NCI-H146 treated with DMSO at 0.1 percent for 48 hours (cell line): ENCODE measurements around the gene FHL1.

ENCODE experiments used
- DNase-seq: peaks from one replicate; lab custom pipeline; 2025; ENCODE audit not compliant: unreplicated experiment; lab: John Stamatoyannopoulos, UW

Gene FHL1

GRCh38 chrX:136183917-136184316 lies 36.6 kb downstream of the FHL1 start:
- no peak for DNase-seq

GRCh38 chrX:136185401-136186022 lies 38.2 kb downstream of the FHL1 start:
- no peak for DNase-seq

- DNase-seq, result no peak
Observed at GRCh38 chrX:136186023-136186413, 38.7 kb downstream of the FHL1 start.

- DNase-seq, result no peak
Observed at GRCh38 chrX:136189222-136189621, 41.9 kb downstream of the FHL1 start.

- DNase-seq, result no peak
Observed at GRCh38 chrX:136190038-136190713, 42.8 kb downstream of the FHL1 start.

- no peak for DNase-seq
Observed at GRCh38 chrX:136191171-136191570, 43.8 kb downstream of the FHL1 start.

- no peak for DNase-seq
Observed at GRCh38 chrX:136192135-136192534, 44.8 kb downstream of the FHL1 start.

GRCh38 chrX:136192839-136193414 lies 45.6 kb downstream of the FHL1 start:
- no peak for DNase-seq

GRCh38 chrX:136193771-136194170 lies 46.4 kb downstream of the FHL1 start:
- no peak for DNase-seq

GRCh38 chrX:136194536-136194935 lies 47.2 kb downstream of the FHL1 start:
- DNase-seq, result no peak

GRCh38 chrX:136195247-136195646 lies 47.9 kb downstream of the FHL1 start:
- DNase-seq, result no peak

GRCh38 chrX:136196691-136197155 lies 49.4 kb downstream of the FHL1 start:
- no peak for DNase-seq

GRCh38 chrX:136198010-136198409 lies 50.7 kb downstream of the FHL1 start:
- no peak for DNase-seq

- no peak for DNase-seq
Observed at GRCh38 chrX:136198678-136199243, 51.4 kb downstream of the FHL1 start.

- DNase-seq, result no peak
Observed at GRCh38 chrX:136199365-136199764, 52.0 kb downstream of the FHL1 start.

GRCh38 chrX:136200466-136200865 lies 53.1 kb downstream of the FHL1 start:
- no peak for DNase-seq

- DNase-seq, result no peak
Observed at GRCh38 chrX:136201601-136202000, 54.3 kb downstream of the FHL1 start.

GRCh38 chrX:136202889-136203288 lies 55.6 kb downstream of the FHL1 start:
- no peak for DNase-seq

- DNase-seq, result no peak
Observed at GRCh38 chrX:136203438-136203837, 56.1 kb downstream of the FHL1 start.

- no peak for DNase-seq
Observed at GRCh38 chrX:136203951-136204350, 56.6 kb downstream of the FHL1 start.

GRCh38 chrX:136204571-136204970 lies 57.2 kb downstream of the FHL1 start:
- no peak for DNase-seq

- DNase-seq, result peak; percentile 47
Observed at GRCh38 chrX:136205882-136206380, 58.6 kb downstream of the FHL1 start.
